ENCODE measurements around the gene TMC2. TPM values are rescaled to one million over a fixed set of nuclear protein-coding genes. Genes with fewer than 3 reads are reported as not detected.

TMC2 gene
- total and polyA plus RNA-seq, 2 of the 8 experiments (the other 6 are each of a cell fraction or from before 2014, with no cell fraction given), result not detected

DNA sequence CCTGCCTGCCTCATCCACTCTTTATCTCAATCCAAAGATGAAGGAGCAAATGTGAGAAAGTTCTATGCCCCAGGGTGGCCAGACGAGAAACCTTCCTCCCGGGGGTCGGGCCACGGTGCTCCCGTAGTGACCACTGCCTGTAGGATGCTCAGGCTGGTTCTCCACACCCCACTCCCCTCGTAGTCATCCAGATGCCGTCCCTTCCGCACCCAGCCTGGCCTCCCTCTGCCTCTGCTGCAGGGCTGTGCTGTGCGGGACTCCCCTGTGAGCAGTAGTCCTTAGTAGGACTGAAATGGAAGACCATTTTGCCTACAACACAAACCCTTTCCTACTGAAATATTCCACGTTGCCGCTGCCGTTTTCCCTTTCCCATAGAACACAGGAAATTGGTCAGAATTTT, 2.0 kb downstream of the TMC2 start:
- H3K79me1 ChIP-seq (ENCODE audit: low read depth, low read length), result no peaks in the 10 kb centered on the region
- H3K9me3 ChIP-seq (ENCODE audit: insufficient read depth in 2 of 2, low read depth in 1 of 2, low read length in 1 of 2), result no peaks in the 10 kb centered on the region
- no peak overlapping the region for H4K5ac ChIP-seq (ENCODE audit: insufficient read length, low read depth, low read length)
- no peak overlapping the region for H2BK120ac ChIP-seq (replicated peaks; ENCODE audit: low read depth, low read length)
- H2BK15ac ChIP-seq (ENCODE audit: low read length), result no peak overlapping the region
- H2BK12ac ChIP-seq (ENCODE audit: low read depth, low read length), result no peak overlapping the region
- ChIA-PET CTCF (ENCODE audit: partially characterized antibody) (interaction anchor here (1.1 to 6.1 kb wide), 3 partner anchors 10 to 109 kb away, joined by 3 to 35 read pairs (median 3); no protein-coding TSS in a partner anchor), POLR2A (ENCODE audit: partially characterized antibody) (interaction anchor here (1.2 to 2.2 kb wide), 2 partner anchors 8 to 115 kb away, joined by 3 to 4 read pairs; no protein-coding TSS in a partner anchor)
- no peak overlapping the region for H3K9ac ChIP-seq (replicated peaks in 1 of 4; ENCODE audit: extremely low read depth in 1 of 4, low read depth in 3 of 4, low read length in 3 of 4)
- H3K79me2 ChIP-seq (ENCODE audit: control insufficient read depth in 1 of 2, insufficient read depth in 2 of 2, low read length in 2 of 2), result no peaks in the 10 kb centered on the region
- H4K8ac ChIP-seq (ENCODE audit: extremely low read depth, insufficient read depth, low read length), result no peak overlapping the region
- no peak overlapping the region for H2AK5ac ChIP-seq (ENCODE audit: low read depth, low read length)
- FAIRE-seq, result no peak
- peaks cover 0 to 3% (median under 1%) of the 10 kb centered on the region in 4 experiments; a peak in 3 of 7 replicates for H3K27me3 ChIP-seq (replicated peaks in 1 of 4; ENCODE audit: control insufficient read depth in 3 of 4, extremely low read depth in 1 of 4, insufficient read depth in 3 of 4, low read length in 3 of 4)
- H2BK5ac ChIP-seq (ENCODE audit: low read depth, low read length), result no peak overlapping the region
- peaks cover 0 to 9% (median 0%) of the 10 kb centered on the region in 4 experiments; a peak in 2 of 7 replicates for H3K4me1 ChIP-seq (replicated peaks in 1 of 4; ENCODE audit: control insufficient read depth in 3 of 4, insufficient read depth in 4 of 4, low read length in 3 of 4)
- H3K23ac ChIP-seq (ENCODE audit: insufficient read length), result no peak overlapping the region
- no peaks in the 10 kb centered on the region for H4K20me1 ChIP-seq (replicated peaks in 1 of 2; ENCODE audit: control insufficient read depth in 1 of 2, insufficient read depth in 2 of 2, low read length in 2 of 2)
- H3K23me2 ChIP-seq (ENCODE audit: low read depth, low read length), result no peaks in the 10 kb centered on the region
- H3K4me3 ChIP-seq (ENCODE audit: extremely low read depth in 1 of 4, insufficient read depth in 2 of 4, low read depth in 3 of 4, low read length in 4 of 4), result no peak overlapping the region
- no peak overlapping the region for H3K4me2 ChIP-seq (ENCODE audit: insufficient read depth in 1 of 2, low read depth in 2 of 2, low read length in 2 of 2)
- TF ChIP-seq CBX8 (IDR thresholded peaks at IDR 0.05; ENCODE audit: borderline replicate concordance, low read depth, low read length), result no peak
- no peak for DNase-seq (ENCODE audit: low read depth in 1 of 2, low spot score in 2 of 2)
- no peaks in the 10 kb centered on the region for H3K36me3 ChIP-seq (ENCODE audit: control insufficient read depth in 2 of 4, insufficient read depth in 4 of 4, low read length in 3 of 4)
- no peak overlapping the region for H4K91ac ChIP-seq (replicated peaks; ENCODE audit: insufficient read length, low read length)
- H2BK20ac ChIP-seq (ENCODE audit: low read length), result no peak overlapping the region
- no peak overlapping the region for H2AFZ ChIP-seq (ENCODE audit: low read length)
- H3K14ac ChIP-seq (ENCODE audit: insufficient read length), result no peak overlapping the region
- no peak overlapping the region for H3K18ac ChIP-seq (ENCODE audit: extremely low read depth, low read length)
- WGBS, 2 experiments (ENCODE audit: extremely low coverage in 1 of 2, insufficient coverage in 1 of 2, insufficient read length in 1 of 2, insufficient replicate concordance in 2 of 2, low coverage in 1 of 2, low lambda C conversion rate in 2 of 2, missing lambda C conversion rate in 1 of 2), result 82% methylated on average over 12 of the region's 12 CpGs; no CpG with 5 or more reads in 1 of the 2 experiments
- no peak overlapping the region for H3K4ac ChIP-seq (replicated peaks; ENCODE audit: insufficient read length, low read depth, low read length)
- H3K27ac ChIP-seq (ENCODE audit: low read depth, low read length), result no peak overlapping the region
- no peak overlapping the region for H3K56ac ChIP-seq (replicated peaks; ENCODE audit: insufficient read length, low read depth, low read length)

Data from H1 (cell line).